HuH-7.5 (cell line): ENCODE results near the gene EVI2B.
"Not testable (repeated sequence)": the region's sequence is repeated elsewhere in the genome, so short reads cannot be mapped to it uniquely, and the experiment has no call there.

Experiments used
- DNase-seq: peaks from one replicate; pipeline ENCODE4 v3.0.0; 2011; ENCODE audit warnings: low spot score

The EVI2B gene

DNA sequence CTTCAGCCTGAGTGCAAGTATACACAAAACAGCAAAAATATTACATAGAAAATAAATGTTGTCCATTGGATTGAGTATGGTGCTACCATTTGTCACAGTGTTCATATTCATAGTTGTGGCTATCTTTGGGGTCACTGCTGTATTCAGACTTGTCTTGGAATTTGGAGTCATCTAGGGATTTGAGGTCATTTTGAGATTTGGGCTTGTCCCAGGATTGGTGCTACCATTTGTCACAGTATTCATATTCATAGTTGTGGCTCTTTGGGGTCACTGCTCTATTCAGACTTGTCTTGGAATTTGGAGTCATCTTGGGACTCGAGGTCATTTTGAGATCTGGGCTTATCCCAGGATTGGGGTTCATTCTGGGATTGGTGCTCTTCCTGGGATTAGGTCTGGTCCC is 41.6 kb downstream of the EVI2B start:
- no peak for DNase-seq

DNA sequence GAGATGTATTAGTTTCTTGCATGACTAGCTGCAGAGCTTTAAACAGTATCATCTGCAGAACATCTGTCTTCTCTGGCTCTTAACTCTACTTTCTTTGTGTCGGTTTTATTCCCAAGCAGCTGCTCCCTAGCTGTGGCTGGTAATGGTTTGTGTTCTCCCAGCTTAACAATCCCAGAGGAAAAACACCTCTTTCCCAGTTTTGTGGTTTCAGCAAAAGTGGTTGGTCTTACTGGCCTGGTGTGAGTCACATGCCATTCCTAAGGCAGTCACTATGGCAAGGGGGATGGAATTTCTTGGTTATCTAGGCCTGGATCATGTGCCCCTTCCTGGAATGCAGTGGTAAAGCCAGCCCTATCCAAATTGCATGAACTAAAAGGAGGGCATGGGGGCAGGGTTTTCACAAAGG is 44.3 kb downstream of the EVI2B start:
- DNase-seq, result no peak

DNA sequence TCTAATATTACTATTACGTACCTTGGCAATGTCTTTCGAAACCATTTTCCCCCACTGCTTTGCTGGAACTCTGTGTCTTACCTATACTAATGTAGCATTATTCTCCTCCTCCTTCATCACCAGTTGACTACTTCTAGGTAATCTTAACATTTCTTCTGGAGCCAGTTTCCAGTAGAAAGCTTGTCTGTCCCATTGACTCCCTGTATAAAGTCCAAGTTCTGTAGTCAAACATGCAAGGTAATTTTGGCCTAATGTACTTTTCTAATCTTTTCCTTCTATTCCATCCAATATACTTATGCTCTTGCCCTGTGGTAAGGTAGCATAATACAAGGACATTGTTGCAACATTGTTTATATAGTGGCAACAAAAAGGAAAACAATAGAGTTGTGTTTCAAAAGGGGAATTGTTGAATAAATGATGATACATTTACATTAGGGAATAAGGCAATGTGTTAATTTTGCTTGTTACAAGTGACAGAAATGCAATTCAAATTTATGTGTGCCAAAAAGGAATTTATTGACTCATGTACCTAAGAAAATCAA is 44.7 kb downstream of the EVI2B start:
- DNase-seq, result no peak

DNA sequence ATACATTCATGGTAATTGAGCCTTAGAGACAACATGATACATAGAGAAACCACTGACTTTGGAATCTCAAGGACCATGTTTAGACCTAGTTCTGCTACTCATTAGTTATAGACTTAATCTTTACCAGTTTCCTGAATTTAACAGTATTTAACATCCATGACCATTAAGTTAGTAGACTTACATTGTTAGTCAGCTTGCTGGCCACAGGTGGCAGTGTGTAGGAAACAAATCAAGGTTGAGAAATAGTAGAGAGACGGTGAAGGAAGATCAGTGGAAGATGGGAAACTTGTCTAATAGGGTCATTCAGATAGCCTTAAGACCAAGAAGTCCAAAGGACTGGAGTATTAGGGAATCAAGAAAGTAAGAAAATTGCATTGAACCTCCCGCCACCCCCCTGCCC is 47.8 kb downstream of the EVI2B start:
- no peak for DNase-seq

DNA sequence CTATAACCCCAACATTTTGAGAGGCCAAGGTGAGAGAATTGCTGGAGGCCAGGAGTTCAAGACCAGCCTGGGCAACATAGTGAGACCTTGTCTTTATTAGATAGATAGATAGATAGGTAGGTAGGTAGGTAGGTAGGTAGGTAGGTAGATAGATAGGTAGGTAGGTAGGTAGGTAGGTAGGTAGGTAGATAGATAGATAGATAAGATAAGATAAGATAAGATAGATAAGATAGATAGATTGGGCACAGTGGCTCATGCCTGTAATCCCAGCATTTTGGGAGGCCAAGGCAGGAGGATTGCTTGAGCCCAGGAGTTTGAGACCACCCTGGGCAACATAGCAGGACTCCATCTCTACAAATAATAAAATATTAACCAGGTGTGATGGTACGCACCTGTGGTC is 50.9 kb downstream of the EVI2B start:
- not testable (repeated sequence) for DNase-seq

- no peak for DNase-seq
Measured at GRCh38 chr17:31261601-31262000, 52.3 kb downstream of the EVI2B start.

- DNase-seq, result no peak
Measured at GRCh38 chr17:31260151-31260550, 53.7 kb downstream of the EVI2B start.

GRCh38 chr17:31256936-31257335 is 56.9 kb downstream of the EVI2B start:
- DNase-seq, result no peak

- no peak for DNase-seq
Measured at GRCh38 chr17:31254654-31255053, 59.2 kb downstream of the EVI2B start.
